Fibroblast of villous mesenchyme (primary cell): Measurements from ENCODE around the gene TBX3. TPM values are rescaled to one million over a fixed set of nuclear protein-coding genes. Genes with fewer than 3 reads are reported as not detected.

Experiments used
- DNase-seq: peaks from one replicate; pipeline ENCODE4 v3.0.0-alpha.2; 2010; ENCODE audit warnings: low read depth
- H3K4me3 ChIP-seq: 2 replicates; pipeline ENCODE4 v1.5.1; 2011; ENCODE audit warnings: low read depth, mild to moderate bottlenecking, low read length
- CTCF ChIP-seq: IDR thresholded peaks from 2 replicates; pipeline ENCODE4 v1.5.1; 2012; ENCODE audit warnings: low read depth, mild to moderate bottlenecking, low read length; ENCODE audit not compliant: insufficient read depth
- total RNA-seq: library from RNA; depleted of rRNA; stranded (reverse); fragments of >200 nt; gene quantifications from 2 replicates; pipeline ENCODE4 v1.2.3, GENCODE V29; 2012

The TBX3 gene
- total RNA-seq, 1 donor = 114 TPM

GRCh38 chr12:114692186-114693058, 8.4 kb upstream of the TBX3 start:
- peak; percentile 21 for TF ChIP-seq CTCF
- peak; percentile 56 for DNase-seq
- peak overlapping the region; percentile 68 for H3K4me3 ChIP-seq

- TF ChIP-seq CTCF = no peak
- peak overlapping the region; percentile 68 for H3K4me3 ChIP-seq
- peak; percentile 17 for DNase-seq
Measured at GRCh38 chr12:114691763-114692185, 7.8 kb upstream of the TBX3 start.

- no peak for DNase-seq
- no peak overlapping the region for H3K4me3 ChIP-seq
- TF ChIP-seq CTCF = no peak
Measured at GRCh38 chr12:114691196-114691595, 7.2 kb upstream of the TBX3 start.

- no peak overlapping the region for H3K4me3 ChIP-seq
- no peak for TF ChIP-seq CTCF
- no peak for DNase-seq
Measured at GRCh38 chr12:114690267-114691135, 6.5 kb upstream of the TBX3 start.

- no peak overlapping the region for H3K4me3 ChIP-seq
- DNase-seq = no peak
- TF ChIP-seq CTCF = no peak
Measured at GRCh38 chr12:114689075-114689994, 5.4 kb upstream of the TBX3 start.

- TF ChIP-seq CTCF = no peak
- DNase-seq = no peak
- H3K4me3 ChIP-seq = no peak overlapping the region
Measured at GRCh38 chr12:114688256-114688845, 4.4 kb upstream of the TBX3 start.
